Esophagus squamous epithelium (tissue), 4 donors: ENCODE results near the gene IRF2.

Experiments
- CTCF ChIP-seq, 6 experiments: fragments of 450-650 bp in 4 of 6; fragments of 200-600 bp in 2 of 6; sonication (generic) in 2 of 6; IDR thresholded peaks; one replicate each; pipeline ENCODE4 v1.5.1; 2016 to 2019; ENCODE audit warnings: antibody characterized with exemption in 6 of 6, mild to moderate bottlenecking in 4 of 6, moderate library complexity in 4 of 6
- POLR2A ChIP-seq, 4 donors: fragments of 450-650 bp; IDR thresholded peaks; one replicate each; pipeline ENCODE4 v1.6.1; 2017; ENCODE audit warnings: antibody characterized with exemption in 4 of 4, mild to moderate bottlenecking in 4 of 4, moderate library complexity in 3 of 4

DNA sequence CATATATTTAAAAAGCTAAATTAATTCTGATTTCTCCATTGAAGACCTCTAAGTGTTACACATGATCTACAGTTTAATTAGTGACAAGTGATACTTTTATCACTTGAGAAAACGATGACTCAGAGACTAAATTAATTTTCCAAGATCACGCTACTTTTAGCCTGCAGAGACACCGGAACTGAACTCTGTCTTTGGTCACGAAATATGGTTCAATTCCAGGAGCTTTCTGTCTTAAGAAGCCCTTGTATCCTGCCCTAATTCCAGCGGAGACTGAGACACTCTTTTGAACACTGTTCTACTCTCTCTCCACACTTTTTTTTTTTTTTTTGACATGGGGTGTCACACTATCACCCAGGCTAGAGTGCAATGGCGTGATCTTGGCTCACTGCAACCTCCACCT is 63.6 kb downstream of the IRF2 start:
- TF ChIP-seq CTCF (IDR thresholded peaks at IDR 0.05), result no peak
- TF ChIP-seq POLR2A (IDR thresholded peaks at IDR 0.05), result no peak
